GM12872 (cell line): ENCODE results near the gene TEX14.

Experiments used
- CTCF ChIP-seq: IDR thresholded peaks from 3 replicates; pipeline ENCODE4 v1.5.1; 2011; ENCODE audit warnings: low read depth, mild to moderate bottlenecking, low read length, moderate library complexity; ENCODE audit not compliant: insufficient read depth

Gene TEX14

GRCh38 chr17:58688521-58688920, 3.3 kb downstream of the TEX14 start:
- TF ChIP-seq CTCF: no peak

GRCh38 chr17:58686980-58687379, 4.9 kb downstream of the TEX14 start:
- no peak for TF ChIP-seq CTCF

GRCh38 chr17:58684003-58684402, 7.8 kb downstream of the TEX14 start:
- TF ChIP-seq CTCF: no peak

GRCh38 chr17:58680038-58680369, 11.8 kb downstream of the TEX14 start:
- TF ChIP-seq CTCF: no peak

GRCh38 chr17:58679263-58680037, 12.4 kb downstream of the TEX14 start:
- TF ChIP-seq CTCF: no peak

- TF ChIP-seq CTCF: no peak
Observed at GRCh38 chr17:58677194-58677880, 14.5 kb downstream of the TEX14 start.

- no peak for TF ChIP-seq CTCF
Observed at GRCh38 chr17:58671969-58672368, 19.9 kb downstream of the TEX14 start.
